ENCODE measurements around the gene TUBG1. TPM values are rescaled to one million over a fixed set of nuclear protein-coding genes. Genes with fewer than 3 reads are reported as not detected.
A peak's percentile ranks its signal among the peaks of the same experiment; 100 is the strongest.

The TUBG1 gene
- total and polyA plus RNA-seq, 2 of the 4 experiments (the other 2 are of a cell fraction), result 38.9 to 94.5 TPM

DNA sequence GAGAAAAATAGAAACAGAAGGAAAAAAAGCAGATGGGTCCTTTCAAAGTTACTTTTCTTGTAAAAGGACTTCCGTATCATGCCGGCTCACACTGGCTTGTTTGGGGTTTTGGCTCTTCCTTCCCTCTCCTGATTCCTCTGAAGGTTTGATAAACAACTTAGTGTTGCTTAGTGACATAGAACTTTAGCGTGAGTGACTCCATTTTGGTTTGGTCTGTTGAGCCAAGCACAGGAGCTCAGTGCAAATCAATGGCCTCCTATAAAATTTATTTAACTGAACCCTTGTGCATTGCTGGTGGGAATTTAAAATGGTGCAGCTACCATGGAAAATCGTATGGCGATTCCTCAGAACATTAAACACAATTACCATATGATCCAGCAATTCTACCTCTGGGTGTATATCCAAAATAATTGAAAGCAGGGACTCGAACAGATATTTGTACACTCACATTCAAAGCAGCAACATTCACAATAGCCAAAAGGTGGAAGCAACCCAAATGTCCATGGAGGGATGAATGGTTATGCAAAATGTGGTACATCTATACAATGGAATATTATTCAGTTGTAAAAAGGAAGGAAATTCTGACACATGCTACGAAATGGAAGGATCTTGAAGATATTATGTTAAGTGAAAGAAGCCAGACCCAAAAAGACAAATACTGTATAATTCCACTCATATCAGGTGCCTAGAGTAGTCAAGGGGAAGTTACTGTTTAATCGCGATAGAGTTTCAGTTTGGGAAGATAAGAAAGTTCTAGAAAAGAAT, 48.5 kb downstream of the TUBG1 start:
- Histone ChIP-seq H3K9ac (ENCODE audit: low read depth, low read length) (no peak overlapping the region), H2BK20ac (ENCODE audit: low read depth, low read length) (no peak overlapping the region), H3K4ac (ENCODE audit: low read depth, low read length) (no peak overlapping the region), H2BK120ac (ENCODE audit: low read depth, low read length) (no peak overlapping the region), H4K5ac (ENCODE audit: low read depth, low read length) (no peak overlapping the region), H3K9me1 (ENCODE audit: insufficient read depth, low read length) (peaks cover 15% of the 10 kb centered on the region), H2AK5ac (ENCODE audit: low read depth, low read length) (no peak overlapping the region), H3K4me2 (ENCODE audit: low read depth, low read length) (no peak overlapping the region), H3K4me3 (ENCODE audit: insufficient read depth, low read depth, low read length) (no peak overlapping the region), H2AK9ac (replicated peaks; ENCODE audit: low read depth, low read length, poor library complexity) (no peak overlapping the region), H4K8ac (ENCODE audit: low read depth in 2 of 2, low read length in 2 of 2) (peak overlapping the region in 1 of 2 experiments; percentile 77; a peak in 1 of 4 replicates), H4K20me1 (ENCODE audit: insufficient read depth, low read length) (no peaks in the 10 kb centered on the region), H3K79me1 (ENCODE audit: low read depth in 1 of 2, low read length in 2 of 2) (peaks cover 4 to 24% of the 10 kb centered on the region in 2 experiments; a peak in 2 of 4 replicates), H3K18ac (ENCODE audit: low read depth, low read length) (no peak overlapping the region), H3K27ac (ENCODE audit: insufficient read depth, low read length) (no peak overlapping the region), H4K91ac (ENCODE audit: insufficient read depth, low read depth, low read length) (no peak overlapping the region), H2AFZ (replicated peaks; ENCODE audit: low read length, poor library complexity) (no peak overlapping the region), H3K14ac (replicated peaks; ENCODE audit: low read depth, low read length) (no peak overlapping the region), H3K27me3 (ENCODE audit: control insufficient read depth, insufficient read depth, low read length) (peaks cover 7% of the 10 kb centered on the region), H3K56ac (ENCODE audit: extremely low read depth, insufficient read depth, low read length) (no peak overlapping the region), H3K36me3 (ENCODE audit: control insufficient read depth, insufficient read depth, low read length) (peaks cover 5% of the 10 kb centered on the region; the same call in 1 of the 2 replicates), H2BK5ac (ENCODE audit: low read depth, low read length, poor library complexity, severe bottlenecking) (no peak overlapping the region), H3K23ac (ENCODE audit: low read depth, low read length) (no peak overlapping the region), H3K9me3 (ENCODE audit: control insufficient read depth, insufficient read depth, low read length) (no peaks in the 10 kb centered on the region), H2BK15ac (ENCODE audit: low read depth, low read length) (no peak overlapping the region), H3K4me1 (ENCODE audit: control insufficient read depth, insufficient read depth, low read length) (peaks cover 11% of the 10 kb centered on the region)
- BruUV-seq (replicated peaks), result no TSS peak
- ChIA-PET CTCF (no interaction called here), POLR2A (ENCODE audit: unreplicated experiment) (no interaction called here)
- no CpG with 5 or more reads among the region's 9 CpGs for WGBS, 2 experiments (ENCODE audit: extremely low coverage in 2 of 2, insufficient read length in 1 of 2)
- TF ChIP-seq SMC3 (IDR thresholded peaks at IDR 0.05; ENCODE audit: low read depth, low read length), result no peak
- TF ChIP-seq MAZ (IDR thresholded peaks at IDR 0.05; ENCODE audit: borderline replicate concordance, low read depth, low read length), result no peak
- no peak for TF ChIP-seq BHLHE40 (IDR thresholded peaks at IDR 0.05; ENCODE audit: low read depth, low read length)
- no peak for TF ChIP-seq CHD1 (IDR thresholded peaks at IDR 0.05; ENCODE audit: low read depth, low read length)
- TF ChIP-seq RAD21 (IDR thresholded peaks at IDR 0.05; ENCODE audit: low read length), result no peak
- no peak for TF ChIP-seq RFX5 (IDR thresholded peaks at IDR 0.05; ENCODE audit: low read depth, low read length)
- no peak for TF ChIP-seq NFE2L2 (IDR thresholded peaks at IDR 0.05; ENCODE audit: low read depth, low read length)
- no peak for TF ChIP-seq CEBPB (IDR thresholded peaks at IDR 0.05; ENCODE audit: low read depth, low read length)
- TF ChIP-seq MXI1 (IDR thresholded peaks at IDR 0.05; ENCODE audit: borderline replicate concordance, low read depth, low read length), result no peak
- TF ChIP-seq MAFK (IDR thresholded peaks at IDR 0.05; ENCODE audit: low read depth, low read length), result no peak
- TF ChIP-seq ELK1 (IDR thresholded peaks at IDR 0.05; ENCODE audit: borderline replicate concordance, low read depth, low read length), result no peak
- TF ChIP-seq USF2 (IDR thresholded peaks at IDR 0.05; ENCODE audit: low read depth, low read length), result no peak
- ATAC-seq (ENCODE audit: low read depth) (no peak), DNase-seq (no peak)
- in situ Hi-C loops (cut with MboI; ENCODE audit: low sequenced_read_pairs) (no loop called here), intact Hi-C loops (cut with micrococcal nuclease) (loop anchor here (5.0 kb wide), 1 partner anchor 51 kb away; the partner anchor contains the start of genes RETREG3 and TUBG1), dilution Hi-C loops (cut with HindIII; ENCODE audit: low sequenced_read_pairs, unreplicated experiment) (no loop called here)
